Activated T-cell treated with anti-CD3 and anti-CD28 coated beads, Interleukin-2, amount 50 U/mL, for 72 hours (primary cell): ENCODE results near the gene AGRN. TPM values are rescaled to one million over a fixed set of nuclear protein-coding genes. Genes with fewer than 3 reads are reported as not detected.
"Not testable (repeated sequence)": the region's sequence is repeated elsewhere in the genome, so short reads cannot be mapped to it uniquely, and the experiment has no call there.

ENCODE experiments used
- ATAC-seq, 2 donors: fragments of 150-1000 bp; cut with Tn5 transposase; replicated peaks in 1 of 2; 2 replicates each; pipeline ENCODE4 v1.10.0; 2021; ENCODE audit warnings: moderate library complexity in 2 of 2, mild to moderate bottlenecking in 1 of 2
- DNase-seq, 2 donors: peaks; one replicate each; pipeline ENCODE4 v3.0.0; 2021 to 2022; ENCODE audit warnings: mixed read lengths in 1 of 2
- H3K27ac Mint-ChIP-seq: one replicate; pipeline ENCODE4 v1.8.0; 2022; ENCODE audit warnings: mild to moderate bottlenecking, moderate library complexity, mixed read lengths
- H3K27me3 Mint-ChIP-seq: one replicate; pipeline ENCODE4 v1.8.0; 2022; ENCODE audit warnings: low read depth, mixed read lengths
- H3K36me3 Mint-ChIP-seq, 2 donors: one replicate each; pipeline ENCODE4 v1.8.0; 2022; ENCODE audit warnings: mixed read lengths in 2 of 2, mild to moderate bottlenecking in 1 of 2; ENCODE audit not compliant: insufficient read depth in 2 of 2
- H3K4me1 Mint-ChIP-seq: one replicate; pipeline ENCODE4 v1.8.0; 2022; ENCODE audit warnings: low read depth, mixed read lengths
- H3K4me3 Mint-ChIP-seq, 2 donors: one replicate each; pipeline ENCODE4 v1.8.0; 2022; ENCODE audit warnings: mild to moderate bottlenecking in 2 of 2, mixed read lengths in 2 of 2, moderate library complexity in 2 of 2
- H3K9me3 Mint-ChIP-seq, 2 donors: one replicate each; pipeline ENCODE4 v1.8.0; 2022; ENCODE audit warnings: mixed read lengths in 2 of 2
- total RNA-seq, 2 donors: library from RNA; stranded (reverse); gene quantifications; one replicate each; pipeline ENCODE4 v1.2.3, GENCODE V29; 2022

AGRN gene
- total RNA-seq, 2 donors from 2014 or later: 69.0 to 112 TPM

GRCh38 chr1:1098681-1099421 lies 78.9 kb downstream of the AGRN start:
- peak in 1 of 2 donors; percentile 61 for DNase-seq
- peak overlapping the region; percentile 2 to 75 for H3K4me3 Mint-ChIP-seq
- H3K27ac Mint-ChIP-seq: peak overlapping the region; percentile 64
- ATAC-seq: peak; percentile 92 to 94
- peaks cover 6 to 13% of the 10 kb centered on the region in 2 donors for H3K9me3 Mint-ChIP-seq
- peaks cover 20 to 51% of the 10 kb centered on the region in 2 donors for H3K36me3 Mint-ChIP-seq
- peaks cover 52% of the 10 kb centered on the region for H3K4me1 Mint-ChIP-seq
- no peaks in the 10 kb centered on the region for H3K27me3 Mint-ChIP-seq

- DNase-seq (no peak), ATAC-seq (peak; percentile 42 to 54)
- H3K9me3 Mint-ChIP-seq: peaks cover 6 to 13% of the 10 kb centered on the region in 2 donors
- no peaks in the 10 kb centered on the region for H3K27me3 Mint-ChIP-seq
- H3K4me3 Mint-ChIP-seq: peak overlapping the region; percentile 2 to 3
- H3K4me1 Mint-ChIP-seq: peaks cover 59% of the 10 kb centered on the region
- H3K36me3 Mint-ChIP-seq: peaks cover 20 to 54% of the 10 kb centered on the region in 2 donors
- peak overlapping the region; percentile 64 for H3K27ac Mint-ChIP-seq
These were observed 79.7 kb downstream of the AGRN start for GRCh38 chr1:1099506-1100183.

GRCh38 chr1:1100296-1100695 lies 80.4 kb downstream of the AGRN start:
- Mint-ChIP-seq H3K4me1 (peaks cover 65% of the 10 kb centered on the region), H3K27ac (peak overlapping the region; percentile 77), H3K36me3 (peaks cover 22 to 50% of the 10 kb centered on the region in 2 donors), H3K4me3 (peak overlapping the region; percentile 28 to 61), H3K9me3 (peaks cover 6 to 13% of the 10 kb centered on the region in 2 donors), H3K27me3 (no peaks in the 10 kb centered on the region)
- ATAC-seq (no peak), DNase-seq (no peak)

GRCh38 chr1:1101503-1101902 lies 81.6 kb downstream of the AGRN start:
- Mint-ChIP-seq H3K4me3 (no peak overlapping the region), H3K27ac (no peak overlapping the region), H3K27me3 (no peaks in the 10 kb centered on the region), H3K9me3 (peaks cover 6 to 13% of the 10 kb centered on the region in 2 donors), H3K36me3 (peaks cover 20 to 49% of the 10 kb centered on the region in 2 donors), H3K4me1 (peaks cover 70% of the 10 kb centered on the region)
- ATAC-seq (no peak), DNase-seq (no peak)

GRCh38 chr1:1104152-1104551 lies 84.2 kb downstream of the AGRN start:
- ATAC-seq: peak; percentile 82 to 87
- DNase-seq: peak; percentile 53 to 60
- peak overlapping the region; percentile 61 for H3K27ac Mint-ChIP-seq
- peaks cover 58% of the 10 kb centered on the region for H3K4me1 Mint-ChIP-seq
- peaks cover 21 to 37% of the 10 kb centered on the region in 2 donors for H3K36me3 Mint-ChIP-seq
- not testable (repeated sequence) for H3K27me3 Mint-ChIP-seq, H3K9me3 Mint-ChIP-seq
- H3K4me3 Mint-ChIP-seq: peak overlapping the region; percentile 45 to 56

Other genes with a start within 250 kb of the AGRN start
- gene SAMD11, start 96.2 kb upstream of the AGRN start, total RNA-seq: under 1 TPM; 0.12 to 0.17 TPM
- gene NOC2L, start 60.9 kb upstream of the AGRN start, total RNA-seq: 10 to 100 TPM; 72.7 to 90.0 TPM
- 10 to 100 TPM; 12.7 to 22.8 TPM for gene KLHL17, start 59.5 kb upstream of the AGRN start, total RNA-seq
- gene PLEKHN1, start 53.6 kb upstream of the AGRN start, total RNA-seq: 1 to 10 TPM; 1.9 to 2.3 TPM
- not detected for gene PERM1, start 38.0 kb upstream of the AGRN start, total RNA-seq
- 1 to 10 TPM; 7.8 to 9.9 TPM for gene HES4, start 20.0 kb upstream of the AGRN start, total RNA-seq
- 100 to 1,000 TPM in 1 of 2 donors, 10 to 100 TPM in 1; 81.0 to 197 TPM for gene ISG15, start 6.6 kb upstream of the AGRN start, total RNA-seq
- gene RNF223, start 54.2 kb downstream of the AGRN start, total RNA-seq: under 1 TPM in 1 of 2 donors, not detected in 1; 0.12 TPM
- gene C1orf159, start 96.0 kb downstream of the AGRN start, total RNA-seq: 10 to 100 TPM; 18.0 to 18.6 TPM
- under 1 TPM in 1 of 2 donors, not detected in 1; 0.36 TPM for gene TTLL10, start 153.8 kb downstream of the AGRN start, total RNA-seq
- gene TNFRSF18, start 186.5 kb downstream of the AGRN start, total RNA-seq: 100 to 1,000 TPM; 245 to 324 TPM
- 100 to 1,000 TPM; 268 to 588 TPM for gene TNFRSF4, start 194.0 kb downstream of the AGRN start, total RNA-seq
- 100 to 1,000 TPM; 188 to 348 TPM for gene SDF4, start 211.9 kb downstream of the AGRN start, total RNA-seq
- gene B3GALT6, start 212.1 kb downstream of the AGRN start, total RNA-seq: 10 to 100 TPM; 13.1 to 13.6 TPM
- gene C1QTNF12, start 226.6 kb downstream of the AGRN start, total RNA-seq: 10 to 100 TPM in 1 of 2 donors, 1 to 10 TPM in 1; 8.1 to 14.2 TPM